Caki2 (cell line): Measurements from ENCODE around the gene DDI1. TPM values are rescaled to one million over a fixed set of nuclear protein-coding genes. Genes with fewer than 3 reads are reported as not detected.
A peak's percentile ranks its signal among the peaks of the same experiment; 100 is the strongest.
"Not testable (repeated sequence)": the region's sequence is repeated elsewhere in the genome, so short reads cannot be mapped to it uniquely, and the experiment has no call there.

ENCODE experiments used
- DNase-seq: peaks from one replicate; pipeline ENCODE4 v3.0.0-alpha.2; 2015; ENCODE audit warnings: low read depth
- in situ Hi-C: cut with HindIII; loops from 2 replicates; pipeline ENCODE4 v1.10.0; 2016; ENCODE audit warnings: low sequenced_read_pairs, low pct_unique_long_range_greater_than_20kb, mixed read lengths
- total RNA-seq: library from RNA; depleted of rRNA; stranded (reverse); fragments of >200 nt; shearing (Covaris generic); gene quantifications from 2 replicates; pipeline ENCODE4 v1.2.3, GENCODE V29; 2014; ENCODE audit warnings: low replicate concordance

DDI1 gene
- total RNA-seq, 1 experiment from 2014 or later = not detected

- no peak for DNase-seq
- in situ Hi-C loops = no loop called here
These were observed 7.8 kb upstream of the DDI1 start for GRCh38 chr11:104028476-104029263.

DNA sequence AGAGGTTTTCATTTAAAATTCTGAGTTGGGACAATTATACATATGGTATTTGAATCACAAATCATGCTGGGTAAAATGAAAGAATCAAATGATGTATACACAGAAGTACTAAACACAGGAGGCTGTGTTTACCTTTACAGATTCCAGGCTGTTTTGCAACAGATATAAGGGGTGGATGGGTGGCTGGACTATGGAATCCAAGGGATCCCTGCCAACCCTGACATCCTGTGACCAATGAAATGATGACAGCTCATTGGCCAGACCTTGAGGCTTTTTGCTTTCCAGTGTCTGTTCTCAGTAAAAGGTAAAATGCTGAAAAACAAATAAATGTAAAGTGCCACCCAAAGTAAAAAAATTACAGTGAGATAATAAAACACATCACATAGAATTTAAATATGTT is 3.3 kb upstream of the DDI1 start:
- peak; percentile 16 for DNase-seq
- in situ Hi-C loops = no loop called here

GRCh38 chr11:104033561-104033960 is 2.9 kb upstream of the DDI1 start:
- in situ Hi-C loops = no loop called here
- no peak for DNase-seq

- no peak for DNase-seq
- in situ Hi-C loops = no loop called here
These were observed 555 bp downstream of the DDI1 start for GRCh38 chr11:104036995-104037394.

GRCh38 chr11:104041792-104042191 is 5.4 kb downstream of the DDI1 start:
- in situ Hi-C loops = no loop called here
- no peak for DNase-seq

DNA sequence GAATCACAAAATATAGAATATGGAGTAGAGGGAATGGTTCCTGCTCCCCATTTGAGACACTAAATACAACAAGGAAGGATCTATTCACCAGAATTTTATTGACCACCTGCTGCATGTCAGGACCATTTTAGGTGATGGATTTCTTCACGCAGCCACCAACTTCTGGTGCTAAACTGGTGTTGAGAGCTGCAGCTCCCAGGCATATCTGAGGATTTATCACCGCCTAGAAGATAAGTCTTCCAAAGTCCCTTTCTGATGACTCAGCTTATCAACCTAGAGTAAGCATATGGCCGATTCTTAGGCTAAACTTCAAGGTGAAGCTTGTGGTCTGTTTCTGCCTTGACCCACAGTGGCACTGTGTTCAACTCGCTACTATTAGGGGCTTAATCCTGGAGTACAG is 6.7 kb downstream of the DDI1 start:
- no peak for DNase-seq
- in situ Hi-C loops = no loop called here

- in situ Hi-C loops = no loop called here
- DNase-seq = no peak
These were observed 7.3 kb downstream of the DDI1 start for GRCh38 chr11:104043678-104044239.

- in situ Hi-C loops = no loop called here
- no peak for DNase-seq
These were observed 9.9 kb downstream of the DDI1 start for GRCh38 chr11:104046331-104046730.

DNA sequence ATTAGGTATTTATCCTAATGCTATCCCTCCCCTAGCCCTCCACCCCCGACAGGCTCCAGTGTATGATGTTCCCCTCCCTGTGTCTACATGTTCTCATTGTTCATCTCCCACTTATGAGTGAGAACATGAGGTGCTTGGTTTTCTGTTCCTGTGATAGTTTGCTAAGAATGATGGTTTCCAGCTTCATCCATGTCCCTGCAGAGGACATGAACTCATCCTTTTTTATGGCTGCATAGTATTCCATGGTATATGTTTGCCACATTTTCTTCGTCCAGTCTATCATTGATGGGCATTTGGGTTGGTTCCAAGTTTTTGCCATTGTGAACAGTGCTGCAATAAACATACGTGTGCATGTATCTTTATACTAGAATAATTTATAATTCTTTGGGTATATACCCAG is 10.4 kb downstream of the DDI1 start:
- DNase-seq, in situ Hi-C loops: not testable (repeated sequence)

- DNase-seq = no peak
- in situ Hi-C loops = no loop called here
These were observed 12.7 kb downstream of the DDI1 start for GRCh38 chr11:104049116-104049515.

GRCh38 chr11:104051778-104052177 is 15.3 kb downstream of the DDI1 start:
- in situ Hi-C loops = no loop called here
- DNase-seq = no peak

DNA sequence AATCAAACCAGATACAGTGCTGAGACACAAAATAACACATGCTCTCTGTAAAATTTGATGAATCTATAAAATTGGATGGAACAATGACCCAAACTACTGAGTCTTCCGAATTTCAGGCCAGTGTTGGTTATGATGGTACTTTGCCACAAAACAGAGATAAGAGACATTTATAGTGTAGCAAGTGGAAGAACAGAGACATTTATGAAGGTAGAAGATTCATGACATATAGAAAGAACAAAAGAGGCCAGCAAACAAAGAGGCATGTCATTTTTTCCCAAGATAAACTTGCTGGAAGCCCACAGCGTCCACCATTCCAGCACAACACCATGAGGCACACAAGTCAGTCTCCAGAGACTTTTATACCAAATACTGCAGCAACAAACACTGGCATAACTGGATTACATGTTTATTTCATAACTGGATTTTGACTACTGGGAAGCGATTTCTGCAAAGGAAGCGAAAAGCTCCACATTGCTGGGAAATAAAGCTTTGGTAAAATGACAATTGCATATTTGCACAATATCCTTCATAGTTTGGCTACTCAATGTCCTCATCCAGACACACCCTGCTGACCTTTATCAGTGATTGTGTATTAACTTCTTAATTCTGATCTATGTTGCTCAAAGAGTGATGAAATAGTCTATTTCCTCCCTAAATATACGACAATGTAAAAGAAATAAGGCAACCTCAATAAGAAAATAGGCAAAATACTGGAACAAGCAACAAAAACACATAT is 17.5 kb downstream of the DDI1 start:
- in situ Hi-C loops = no loop called here

GRCh38 chr11:104054911-104055529 is 18.6 kb downstream of the DDI1 start:
- no peak for DNase-seq
- in situ Hi-C loops = no loop called here

More for the DNA sequence above, 17.5 kb downstream of the DDI1 start:
- no peak for DNase-seq

DNA sequence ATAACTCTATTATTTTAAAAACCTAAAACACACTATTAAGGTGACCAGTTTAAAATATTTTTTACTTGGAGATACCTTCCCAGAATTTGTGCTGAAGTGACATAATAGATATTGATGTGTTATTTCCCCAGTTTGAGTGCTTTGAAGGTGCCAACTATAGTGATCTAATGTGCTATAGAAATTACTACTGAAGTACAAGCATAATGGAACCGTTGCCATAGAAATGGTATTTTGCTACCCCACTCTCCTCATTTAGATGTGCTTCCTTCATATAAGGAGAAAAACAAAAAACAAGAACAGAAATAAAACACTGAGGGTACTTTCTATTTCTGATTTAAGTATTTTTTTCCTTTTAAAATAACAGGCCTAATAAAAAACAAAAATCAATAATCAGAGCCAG is 19.2 kb downstream of the DDI1 start:
- DNase-seq = no peak
- in situ Hi-C loops = no loop called here

GRCh38 chr11:104057908-104058307 is 21.5 kb downstream of the DDI1 start:
- in situ Hi-C loops = no loop called here
- DNase-seq = no peak

DNA sequence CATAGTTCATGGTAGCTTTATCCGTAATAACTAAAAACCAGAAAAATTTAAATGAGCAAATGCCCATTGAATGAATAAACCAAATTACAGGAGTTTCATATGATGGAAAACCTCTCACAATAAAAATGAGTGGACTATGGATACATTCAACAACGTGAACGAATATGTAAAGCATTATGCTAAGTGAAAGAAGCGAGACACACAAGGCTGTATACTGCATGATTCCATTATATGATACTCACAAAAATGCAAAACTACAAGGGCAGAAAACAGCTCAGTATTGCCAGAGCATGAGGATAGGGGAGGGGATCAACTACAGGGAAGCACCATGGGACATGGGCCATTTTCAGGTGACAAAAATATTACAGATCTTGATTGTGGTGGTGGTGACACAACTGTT is 22.2 kb downstream of the DDI1 start:
- in situ Hi-C loops = no loop called here
- no peak for DNase-seq

- DNase-seq = no peak
- in situ Hi-C loops = no loop called here
These were observed 23.8 kb downstream of the DDI1 start for GRCh38 chr11:104060004-104060794.

- in situ Hi-C loops = no loop called here
- DNase-seq = no peak
These were observed 24.4 kb downstream of the DDI1 start for GRCh38 chr11:104060820-104061219.
